Measurements from ENCODE around the gene LRRC8E.

DNA sequence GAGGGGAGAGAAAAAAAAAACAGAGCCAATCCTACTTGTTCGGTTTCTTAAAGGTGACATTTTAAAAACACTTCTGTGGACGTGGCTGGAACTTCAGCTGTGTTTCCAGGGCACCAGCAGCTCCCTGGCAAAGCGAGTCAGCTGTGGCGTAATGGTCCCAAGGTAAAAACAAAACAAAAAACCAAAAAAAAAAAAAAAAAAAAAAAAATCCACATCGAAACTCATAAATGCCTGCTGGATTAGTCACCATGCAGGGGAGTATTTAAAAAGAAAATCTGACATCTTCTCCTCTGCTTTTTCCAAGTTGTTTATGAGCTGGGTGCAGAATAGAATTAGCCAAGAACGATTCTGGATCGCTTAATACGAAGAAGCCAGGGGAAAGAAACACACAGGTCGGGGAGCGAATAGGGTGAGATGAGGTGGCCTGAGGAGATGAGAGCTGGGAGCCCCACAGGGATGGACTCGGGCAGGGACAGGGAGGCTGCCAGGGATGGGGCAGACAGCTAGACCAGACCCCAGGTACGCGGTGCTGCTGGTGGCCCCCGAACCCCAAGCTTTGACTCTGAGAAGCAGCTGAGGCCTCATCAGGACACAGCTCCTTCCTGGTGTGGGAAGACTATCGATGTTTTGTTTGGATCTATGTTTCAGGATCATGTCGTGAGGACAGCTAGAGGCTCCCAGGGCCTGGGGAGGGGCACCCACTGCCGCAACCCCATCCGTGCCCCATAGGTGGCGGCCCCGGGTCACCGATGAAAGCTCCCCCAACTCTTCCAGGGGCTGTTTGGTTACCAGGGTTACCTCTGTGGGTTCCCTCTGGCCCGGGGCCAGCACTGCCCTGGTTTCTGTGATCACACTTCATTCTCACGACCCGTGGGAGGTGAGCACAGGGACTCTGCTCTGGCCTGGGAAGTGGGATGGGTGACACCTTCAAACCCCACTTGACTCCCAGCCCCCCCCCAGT is 40.7 kb downstream of the LRRC8E start:
- TF ChIP-seq POLR2AphosphoS5 (IDR thresholded peaks at IDR 0.05; ENCODE audit: low read depth, low read length) (no peak), POLR2A (IDR thresholded peaks at IDR 0.05; ENCODE audit: low read depth, low read length) (no peak)
